ENCODE data around the gene ELFN2.

GRCh38 chr22:37443086-37443485, 15.8 kb upstream of the ELFN2 start:
- TF ChIP-seq CTCF (IDR thresholded peaks at IDR 0.05), result no peak
- no peak for TF ChIP-seq POLR2A (IDR thresholded peaks at IDR 0.05)
